ENCODE data around the gene INSR.

- TF ChIP-seq CTCF (IDR thresholded peaks at IDR 0.05), result no peak
- no peak for TF ChIP-seq RAD21 (conservative IDR thresholded peaks at IDR 0.05 in 1 of 2, IDR thresholded peaks at IDR 0.05 in 1 of 2)
- TF ChIP-seq ELK1 (IDR thresholded peaks at IDR 0.05; ENCODE audit: low read depth, low read length), result no peak
- TF ChIP-seq POLR2AphosphoS2 (conservative IDR thresholded peaks at IDR 0.05; ENCODE audit: low read length), result no peak
- TF ChIP-seq POLR2A (IDR thresholded peaks at IDR 0.05; ENCODE audit: low read length), result no peak
Observed at GRCh38 chr19:7254590-7254989, 39.6 kb downstream of the INSR start.

Data from A549 (cell line).